Lower leg skin (tissue), 3 donors: ENCODE measurements around the gene WASF3.

Experiments used
- POLR2A ChIP-seq, 2 donors: fragments of 450-650 bp; IDR thresholded peaks; one replicate each; pipeline ENCODE4 v1.6.1; 2016 to 2017; ENCODE audit warnings: antibody characterized with exemption in 2 of 2, mild to moderate bottlenecking in 1 of 2, moderate library complexity in 1 of 2
- TF ChIP-seq, protein P1 (sequence below), 3 donors: fragments of 450-650 bp; IDR thresholded peaks; one replicate each; pipeline ENCODE4 v1.5.1; 2016; ENCODE audit warnings: antibody characterized with exemption in 3 of 3, mild to moderate bottlenecking in 3 of 3, moderate library complexity in 2 of 3

DNA sequence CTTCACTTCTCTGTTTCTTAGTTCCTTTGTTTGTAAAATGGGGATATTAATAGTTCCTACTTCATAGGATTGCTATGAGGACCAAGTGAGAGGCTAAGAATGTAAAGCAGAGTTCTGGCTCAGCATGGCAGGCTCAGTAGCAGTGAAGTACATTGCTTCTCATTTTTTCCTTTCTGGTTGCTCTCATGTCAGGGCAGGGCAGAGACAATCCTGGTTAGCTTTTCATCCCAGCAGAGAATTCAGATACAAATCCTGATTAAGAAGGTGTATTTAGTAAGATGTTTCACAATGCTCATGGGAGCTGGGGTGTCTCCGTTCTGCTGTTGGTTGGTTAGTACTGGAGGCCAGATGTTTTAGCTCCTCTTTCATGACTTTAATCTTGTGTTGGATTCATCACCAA, 42.9 kb downstream of the WASF3 start:
- TF ChIP-seq, protein P1, sequence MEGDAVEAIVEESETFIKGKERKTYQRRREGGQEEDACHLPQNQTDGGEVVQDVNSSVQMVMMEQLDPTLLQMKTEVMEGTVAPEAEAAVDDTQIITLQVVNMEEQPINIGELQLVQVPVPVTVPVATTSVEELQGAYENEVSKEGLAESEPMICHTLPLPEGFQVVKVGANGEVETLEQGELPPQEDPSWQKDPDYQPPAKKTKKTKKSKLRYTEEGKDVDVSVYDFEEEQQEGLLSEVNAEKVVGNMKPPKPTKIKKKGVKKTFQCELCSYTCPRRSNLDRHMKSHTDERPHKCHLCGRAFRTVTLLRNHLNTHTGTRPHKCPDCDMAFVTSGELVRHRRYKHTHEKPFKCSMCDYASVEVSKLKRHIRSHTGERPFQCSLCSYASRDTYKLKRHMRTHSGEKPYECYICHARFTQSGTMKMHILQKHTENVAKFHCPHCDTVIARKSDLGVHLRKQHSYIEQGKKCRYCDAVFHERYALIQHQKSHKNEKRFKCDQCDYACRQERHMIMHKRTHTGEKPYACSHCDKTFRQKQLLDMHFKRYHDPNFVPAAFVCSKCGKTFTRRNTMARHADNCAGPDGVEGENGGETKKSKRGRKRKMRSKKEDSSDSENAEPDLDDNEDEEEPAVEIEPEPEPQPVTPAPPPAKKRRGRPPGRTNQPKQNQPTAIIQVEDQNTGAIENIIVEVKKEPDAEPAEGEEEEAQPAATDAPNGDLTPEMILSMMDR (IDR thresholded peaks at IDR 0.05), result no peak
- TF ChIP-seq POLR2A (IDR thresholded peaks at IDR 0.05), result no peak
